ENCODE data around the gene AADAC.

DNA sequence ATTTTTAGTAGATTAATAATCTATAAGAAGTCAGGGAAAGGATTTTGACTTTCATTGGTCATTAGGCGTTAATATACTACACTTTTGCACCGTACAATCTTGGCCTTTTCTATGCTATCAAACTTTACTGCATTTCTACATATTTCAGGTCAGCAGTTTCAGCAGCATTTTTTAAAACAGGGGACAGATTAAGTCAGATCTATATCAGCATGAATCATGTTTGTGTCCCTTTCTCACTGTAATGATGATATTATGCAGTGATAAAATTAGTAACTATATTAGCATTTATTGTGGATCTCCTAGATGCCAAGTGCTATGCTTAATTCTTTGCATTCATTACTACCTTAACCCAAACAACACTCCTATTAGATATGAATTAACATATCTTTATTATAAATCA lies 20.3 kb upstream of the AADAC start:
- TF ChIP-seq POLR2A (IDR thresholded peaks at IDR 0.05; ENCODE audit: low read depth, low read length) (no peak), TAF1 (IDR thresholded peaks at IDR 0.05; ENCODE audit: low read depth, low read length) (no peak), POLR2AphosphoS5 (IDR thresholded peaks at IDR 0.05; ENCODE audit: low read depth, low read length) (no peak)

All from GM12891 (cell line).